CD4-positive, alpha-beta T cell treated with Interleukin-6 at 100 ng/mL for 8 hours (primary cell): ENCODE measurements around the gene ZPBP.
A peak's percentile ranks its signal among the peaks of the same experiment; 100 is the strongest.

Experiments used
- DNase-seq: peaks from one replicate; pipeline ENCODE4 v3.0.0-alpha.2; 2020; ENCODE audit warnings: mixed read lengths, low spot score

The ZPBP gene

GRCh38 chr7:50092579-50093491, at the start of gene ZPBP:
Gene ZPBP, minus strand, starts transcription at chr7:50093246. Its CDS starts 52 bp downstream, at chr7:50093194.
- DNase-seq: peak; percentile 63

- DNase-seq: peak; percentile 64
These were observed 49.5 kb upstream of the ZPBP start for GRCh38 chr7:50142425-50143017.

GRCh38 chr7:50141854-50142253, 48.8 kb upstream of the ZPBP start:
- DNase-seq: no peak

- no peak for DNase-seq
These were observed 48.1 kb upstream of the ZPBP start for GRCh38 chr7:50141131-50141530.

GRCh38 chr7:50140688-50141087, 47.6 kb upstream of the ZPBP start:
- no peak for DNase-seq

- no peak for DNase-seq
These were observed 45.1 kb upstream of the ZPBP start for GRCh38 chr7:50138101-50138500.

GRCh38 chr7:50125766-50126165, 32.7 kb upstream of the ZPBP start:
- no peak for DNase-seq

- DNase-seq: no peak
These were observed 28.2 kb upstream of the ZPBP start for GRCh38 chr7:50121286-50121685.

- peak; percentile 24 for DNase-seq
These were observed 27.0 kb upstream of the ZPBP start for GRCh38 chr7:50119815-50120637.

GRCh38 chr7:50112250-50112649, 19.2 kb upstream of the ZPBP start:
- DNase-seq: no peak

GRCh38 chr7:50101873-50102272, 8.8 kb upstream of the ZPBP start:
- no peak for DNase-seq

GRCh38 chr7:50095634-50096033, 2.6 kb upstream of the ZPBP start:
- no peak for DNase-seq

GRCh38 chr7:50088463-50089129, 4.5 kb downstream of the ZPBP start:
- DNase-seq: no peak

GRCh38 chr7:50085344-50085743, 7.7 kb downstream of the ZPBP start:
- DNase-seq: no peak

GRCh38 chr7:50073093-50073492, 20.0 kb downstream of the ZPBP start:
- no peak for DNase-seq

GRCh38 chr7:50069613-50070012, 23.4 kb downstream of the ZPBP start:
- DNase-seq: peak; percentile 14

- peak; percentile 29 for DNase-seq
These were observed 24.0 kb downstream of the ZPBP start for GRCh38 chr7:50068850-50069551.

- peak; percentile 20 for DNase-seq
These were observed 25.0 kb downstream of the ZPBP start for GRCh38 chr7:50068026-50068425.

GRCh38 chr7:50062951-50063350, 30.1 kb downstream of the ZPBP start:
- no peak for DNase-seq

GRCh38 chr7:50056131-50056530, 36.9 kb downstream of the ZPBP start:
- no peak for DNase-seq

- no peak for DNase-seq
These were observed 45.3 kb downstream of the ZPBP start for GRCh38 chr7:50047716-50048115.
